Ureter (tissue), 1 donor: Measurements from ENCODE around the gene RXYLT1. TPM values are rescaled to one million over a fixed set of nuclear protein-coding genes. Genes with fewer than 3 reads are reported as not detected.
"Not testable (repeated sequence)": the region's sequence is repeated elsewhere in the genome, so short reads cannot be mapped to it uniquely, and the experiment has no call there.

Source experiments
- DNase-seq: peaks from one replicate; pipeline ENCODE4 v3.0.0-alpha.2; 2020; ENCODE audit warnings: low spot score
- total RNA-seq: library from RNA; stranded (reverse); gene quantifications from one replicate; pipeline ENCODE4 v1.2.4, GENCODE V29; 2023
- donor health status: DM: yes; HTN: yes; CAD: no.

The RXYLT1 gene
- total RNA-seq, 1 donor from 2014 or later: 21.2 TPM

- DNase-seq: no peak
Observed at GRCh38 chr12:63802012-63802608, 22.4 kb downstream of the RXYLT1 start.

DNA sequence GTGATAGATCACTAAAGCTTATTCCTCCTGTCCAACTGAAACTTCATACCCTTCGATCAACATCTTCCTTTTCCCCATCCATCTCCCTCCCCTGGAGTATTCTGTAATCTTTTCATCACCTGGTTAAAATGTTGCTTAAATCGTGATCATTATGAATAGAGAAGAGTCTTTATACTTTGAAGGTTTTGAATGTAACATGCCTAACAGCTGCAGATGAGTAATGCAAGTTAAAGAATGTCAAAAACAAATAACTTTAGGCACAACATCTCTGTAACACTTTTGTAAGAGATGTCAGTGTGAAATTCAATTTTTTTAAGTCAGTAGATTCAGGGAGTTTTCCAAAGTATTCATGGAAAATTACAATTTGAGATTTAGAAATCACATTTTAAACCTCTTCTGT is 25.0 kb downstream of the RXYLT1 start:
- no peak for DNase-seq

DNA sequence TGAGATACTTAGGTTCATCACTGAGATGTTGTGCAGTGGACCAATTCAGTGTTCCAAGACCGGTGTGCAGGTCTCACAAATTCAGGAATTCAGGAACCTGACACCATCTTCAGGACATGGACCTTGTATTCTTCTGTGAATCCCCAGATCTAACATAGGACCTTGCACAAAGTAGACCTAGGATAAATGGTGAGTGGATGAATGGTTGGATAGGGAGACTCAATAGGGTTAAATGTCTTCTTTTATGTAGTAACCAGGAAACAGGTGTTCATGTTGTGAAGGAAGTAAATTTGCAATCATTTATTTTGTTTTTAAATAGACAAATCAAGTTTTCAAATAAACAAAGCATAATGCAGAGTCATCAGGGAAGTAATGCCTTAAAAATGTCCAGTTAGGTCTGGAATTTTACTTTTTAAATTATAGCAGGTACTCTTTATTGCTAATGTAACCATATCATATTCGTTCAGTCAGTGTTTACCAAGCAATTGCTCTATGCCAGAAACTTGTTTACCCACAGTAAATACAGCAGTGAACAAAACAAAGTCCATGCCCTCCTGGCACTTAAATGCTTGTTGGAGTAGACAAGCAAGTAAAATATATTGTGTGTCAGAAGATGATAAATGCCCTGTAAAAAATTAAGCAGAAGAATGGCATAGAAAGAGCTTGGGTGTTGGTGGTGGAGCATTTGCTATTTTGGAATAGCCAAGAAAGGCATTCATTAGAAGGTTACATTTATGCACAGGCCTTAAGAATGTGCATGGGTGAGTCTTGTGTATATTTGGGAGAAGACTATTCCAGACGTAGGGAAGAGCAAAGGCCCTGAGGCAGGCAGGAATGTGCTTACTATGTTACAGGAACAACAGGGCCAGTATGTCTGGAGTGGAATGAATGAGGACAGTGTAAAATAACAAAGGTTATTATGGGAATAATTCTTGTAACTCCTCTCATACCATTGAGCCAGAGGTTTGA is 26.3 kb downstream of the RXYLT1 start:
- DNase-seq: no peak

DNA sequence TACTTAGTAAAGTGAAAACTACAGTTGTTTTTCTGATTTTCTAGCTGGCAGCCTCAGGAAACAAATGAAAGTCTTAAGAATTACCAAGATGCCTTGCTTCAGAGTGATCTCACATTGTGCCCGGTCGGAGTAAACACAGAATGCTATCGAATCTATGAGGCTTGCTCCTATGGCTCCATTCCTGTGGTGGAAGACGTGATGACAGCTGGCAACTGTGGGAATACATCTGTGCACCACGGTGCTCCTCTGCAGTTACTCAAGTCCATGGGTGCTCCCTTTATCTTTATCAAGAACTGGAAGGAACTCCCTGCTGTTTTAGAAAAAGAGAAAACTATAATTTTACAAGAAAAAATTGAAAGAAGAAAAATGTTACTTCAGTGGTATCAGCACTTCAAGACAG is 28.9 kb downstream of the RXYLT1 start:
- no peak for DNase-seq

DNA sequence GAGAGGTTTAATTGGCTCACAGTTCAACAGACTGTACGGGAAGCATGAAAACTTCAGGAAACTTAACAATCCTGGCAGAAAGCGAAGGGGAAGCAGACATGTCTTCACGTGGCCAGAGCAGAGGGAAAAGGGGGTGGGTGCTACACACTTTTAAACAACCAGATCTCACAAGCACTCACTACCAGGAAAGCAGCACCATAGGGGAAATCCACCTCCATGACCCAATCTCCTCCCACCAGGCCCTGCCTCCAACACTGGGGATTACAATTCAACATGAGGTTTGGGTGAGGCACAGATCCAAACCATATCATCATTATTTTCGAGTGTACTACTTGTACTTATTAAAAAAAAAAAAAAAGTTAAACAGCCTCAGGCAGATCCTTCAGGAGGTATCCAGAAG is 29.9 kb downstream of the RXYLT1 start:
- DNase-seq: no peak

DNA sequence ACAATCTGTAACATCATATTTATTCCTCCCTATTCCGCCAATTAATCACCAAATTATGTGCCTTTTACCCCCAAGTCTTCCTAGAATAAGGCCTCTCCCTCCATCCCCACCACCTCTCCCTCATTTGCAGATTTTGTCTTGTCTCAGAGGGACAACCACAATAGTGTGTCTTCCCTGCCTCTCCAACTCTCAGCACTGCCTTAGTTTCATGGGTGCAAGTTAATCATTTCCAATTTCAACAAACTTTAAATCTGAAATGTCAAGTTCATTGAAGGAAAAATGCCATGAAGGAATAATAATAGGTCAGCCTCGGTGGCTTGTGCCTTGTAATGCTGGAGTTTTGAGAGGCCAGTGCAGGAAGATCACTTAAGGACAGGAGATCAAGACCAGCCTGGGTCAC is 31.6 kb downstream of the RXYLT1 start:
- DNase-seq: no peak

DNA sequence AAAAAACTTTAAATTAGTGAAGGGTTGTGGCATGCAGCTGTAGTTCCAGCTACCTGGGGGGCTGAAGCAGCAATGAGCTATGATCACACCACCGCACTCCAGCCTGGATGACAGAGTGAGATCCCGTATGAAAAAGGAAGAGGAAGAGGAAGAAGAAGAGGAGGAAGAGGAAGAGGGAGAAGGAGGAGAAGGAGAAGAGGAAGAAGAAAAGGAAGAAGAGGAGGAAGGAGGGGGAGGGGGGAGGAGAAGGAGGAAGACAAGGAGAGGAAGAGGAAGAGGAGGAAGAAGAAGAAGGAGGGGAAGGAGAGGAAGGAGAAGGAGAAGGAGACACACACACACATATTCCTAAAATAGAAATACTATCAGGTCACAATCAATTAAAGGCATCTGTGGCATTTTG is 32.0 kb downstream of the RXYLT1 start:
- no peak for DNase-seq

GRCh38 chr12:63814146-63814772 is 34.5 kb downstream of the RXYLT1 start:
- no peak for DNase-seq

DNA sequence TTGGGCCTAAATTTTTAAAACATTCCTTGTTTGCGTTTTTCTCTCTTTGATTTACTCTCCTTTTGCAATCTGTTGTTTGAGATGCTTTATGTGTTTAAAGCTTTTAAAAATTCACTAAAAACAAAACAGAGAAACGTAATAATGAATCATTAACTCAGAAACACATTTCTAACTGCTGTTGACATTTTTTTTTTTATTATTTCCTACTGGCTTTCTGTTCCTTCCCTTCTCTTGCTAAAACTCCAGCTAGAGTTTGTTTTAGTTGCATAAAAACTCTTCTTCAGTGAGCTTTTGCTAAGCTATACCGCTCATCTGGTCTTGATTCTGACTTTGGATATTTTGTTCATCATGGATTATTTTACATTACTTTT is 35.8 kb downstream of the RXYLT1 start:
- DNase-seq: no peak

GRCh38 chr12:63816031-63816430 is 36.3 kb downstream of the RXYLT1 start:
- no peak for DNase-seq

GRCh38 chr12:63820427-63820826 is 40.7 kb downstream of the RXYLT1 start:
- DNase-seq: no peak

- no peak for DNase-seq
Observed at GRCh38 chr12:63821781-63822251, 42.1 kb downstream of the RXYLT1 start.

DNA sequence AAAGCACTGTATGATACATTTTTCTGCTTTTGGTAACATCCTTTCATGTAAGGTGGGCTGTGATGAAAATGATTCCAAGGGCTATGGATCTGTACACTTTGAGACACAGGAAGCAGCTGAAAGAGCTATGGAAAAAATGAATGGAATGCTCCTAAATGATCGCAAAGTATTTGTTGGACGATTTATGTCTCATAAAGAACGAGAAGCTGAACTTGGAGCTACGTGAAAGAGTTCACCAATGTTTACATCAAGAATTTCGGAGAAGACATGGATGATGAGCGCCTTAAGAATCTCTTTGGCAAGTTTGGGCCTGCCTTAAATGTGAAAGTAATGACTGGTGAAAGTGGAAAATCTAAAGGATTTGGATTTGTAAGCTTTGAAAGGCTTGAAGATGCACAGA is 42.6 kb downstream of the RXYLT1 start:
- no peak for DNase-seq

- DNase-seq: no peak
Observed at GRCh38 chr12:63823040-63823439, 43.3 kb downstream of the RXYLT1 start.

- no peak for DNase-seq
Observed at GRCh38 chr12:63826006-63826585, 46.4 kb downstream of the RXYLT1 start.

DNA sequence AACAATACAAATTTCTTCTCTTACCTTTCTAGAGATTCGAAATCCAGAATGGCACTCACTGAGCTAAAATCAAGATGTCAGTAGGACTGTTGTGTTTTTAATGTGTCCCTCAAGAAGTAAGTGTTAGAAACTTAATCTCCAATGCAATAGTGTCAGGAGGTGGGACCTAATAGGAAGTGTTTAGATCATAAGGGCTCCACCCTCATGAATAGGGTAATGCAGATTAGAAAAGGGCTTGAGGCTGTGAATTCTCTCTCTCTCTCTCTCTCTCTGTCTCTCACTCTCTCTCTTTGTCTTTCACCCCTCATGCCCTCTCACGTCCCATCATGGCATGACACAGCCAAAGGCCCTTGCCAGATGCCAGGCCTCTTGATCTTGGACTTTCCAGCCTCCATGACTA is 49.2 kb downstream of the RXYLT1 start:
- DNase-seq: no peak

DNA sequence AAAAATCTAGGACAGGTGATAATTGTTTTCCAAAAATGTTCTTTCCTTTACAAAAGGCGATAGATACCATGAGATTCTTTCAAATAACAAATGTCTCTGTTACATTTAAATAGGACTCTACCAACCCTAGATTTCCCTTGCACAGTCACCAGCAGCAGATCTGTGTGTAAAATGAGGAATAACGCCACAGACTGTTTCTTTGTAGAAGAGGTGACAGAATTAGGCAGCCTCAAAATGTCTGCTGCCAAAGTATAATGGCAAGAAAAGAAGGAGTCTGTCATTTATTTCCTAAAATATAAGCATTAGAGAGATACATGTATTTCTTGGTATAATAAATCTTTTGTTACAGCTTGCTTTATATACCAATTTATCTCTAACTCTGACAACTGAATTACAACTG is 56.3 kb downstream of the RXYLT1 start:
- DNase-seq: no peak

DNA sequence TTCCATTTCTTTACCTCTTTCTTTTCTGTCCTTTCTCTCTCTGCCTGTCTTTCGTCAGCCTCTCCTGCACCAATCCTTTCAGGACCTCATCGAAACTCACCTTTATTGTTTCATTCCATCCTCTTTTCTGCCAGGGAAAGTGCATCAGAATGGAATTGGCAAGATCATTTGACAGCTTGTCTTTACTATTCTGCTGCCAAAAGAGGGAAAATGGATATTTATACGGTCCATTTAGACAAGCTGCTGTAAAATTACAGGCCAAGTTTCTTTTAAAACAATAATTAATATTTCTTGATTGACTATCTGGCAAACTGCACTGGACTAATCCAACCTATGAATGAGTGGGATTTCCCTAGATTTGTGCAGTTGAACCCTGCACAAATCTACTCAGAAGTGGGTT is 57.2 kb downstream of the RXYLT1 start:
- DNase-seq: no peak

- no peak for DNase-seq
Observed at GRCh38 chr12:63838411-63838810, 58.7 kb downstream of the RXYLT1 start.

DNA sequence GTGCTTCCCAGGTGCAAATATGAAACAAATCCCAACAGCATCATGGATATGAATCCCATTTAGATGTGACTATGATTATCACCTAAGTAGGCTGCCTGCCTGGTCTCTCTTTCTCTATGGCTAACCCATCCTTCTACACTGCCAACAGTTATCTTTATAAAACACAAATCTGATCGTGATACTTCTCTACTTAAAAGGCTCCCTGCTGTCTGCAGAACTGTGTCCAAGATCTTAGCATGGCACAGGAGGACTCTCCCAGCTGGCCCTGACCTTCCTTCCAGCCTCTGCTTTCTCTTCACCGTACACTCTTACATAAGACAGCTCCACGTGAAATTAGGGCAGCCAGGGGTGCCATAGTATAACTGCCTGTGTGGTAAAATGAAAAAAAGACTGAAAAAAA is 61.3 kb downstream of the RXYLT1 start:
- DNase-seq: no peak

DNA sequence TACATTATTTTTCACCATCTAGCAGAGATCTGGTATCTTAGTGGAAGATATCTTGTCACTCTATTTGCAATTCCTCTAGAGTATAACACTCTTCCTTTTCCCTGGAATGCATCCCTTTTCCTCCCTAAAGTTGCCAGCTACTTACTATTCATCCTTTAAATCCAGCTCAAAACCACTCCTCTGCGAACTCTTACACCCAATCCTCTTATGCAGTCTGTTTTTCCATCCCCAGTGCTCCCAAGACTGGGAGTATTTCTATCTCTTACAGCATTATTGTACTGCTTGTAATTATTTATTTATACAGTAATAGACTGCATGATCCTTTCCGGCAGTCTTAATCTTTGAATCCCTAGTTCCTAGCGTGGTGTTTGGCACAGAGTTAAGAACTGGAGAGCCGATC is 61.9 kb downstream of the RXYLT1 start:
- DNase-seq: no peak

DNA sequence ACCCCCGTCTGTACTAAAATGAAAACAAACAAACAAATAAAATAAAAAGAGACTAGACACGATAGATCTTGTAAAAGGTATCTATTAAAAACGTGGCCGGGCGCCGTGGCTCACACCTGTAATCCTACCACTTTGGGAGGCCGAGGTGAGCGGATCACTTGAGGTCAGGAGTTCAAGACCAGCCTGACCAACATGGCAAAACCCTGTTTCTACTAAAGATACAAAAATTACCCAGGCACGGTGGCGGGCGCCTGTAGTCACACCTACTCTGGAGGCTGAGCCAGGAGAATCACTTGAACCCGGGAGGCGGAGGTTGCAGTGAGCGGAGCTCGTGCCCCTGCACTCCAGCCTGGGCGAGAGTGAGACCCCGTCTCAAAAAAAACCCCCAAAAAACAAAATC is 63.0 kb downstream of the RXYLT1 start:
- not testable (repeated sequence) for DNase-seq
